Activated CD4-positive, CD25-positive, alpha-beta regulatory T cell treated with anti-CD3 and anti-CD28 coated beads, Interleukin-2, amount 50 U/mL, for 16 hours (primary cell): Measurements from ENCODE around the gene ARHGAP35.

Source experiments
- DNase-seq: peaks from one replicate; pipeline ENCODE4 v3.0.0-alpha.2; 2020; ENCODE audit warnings: low read depth, low spot score

The ARHGAP35 gene

DNA sequence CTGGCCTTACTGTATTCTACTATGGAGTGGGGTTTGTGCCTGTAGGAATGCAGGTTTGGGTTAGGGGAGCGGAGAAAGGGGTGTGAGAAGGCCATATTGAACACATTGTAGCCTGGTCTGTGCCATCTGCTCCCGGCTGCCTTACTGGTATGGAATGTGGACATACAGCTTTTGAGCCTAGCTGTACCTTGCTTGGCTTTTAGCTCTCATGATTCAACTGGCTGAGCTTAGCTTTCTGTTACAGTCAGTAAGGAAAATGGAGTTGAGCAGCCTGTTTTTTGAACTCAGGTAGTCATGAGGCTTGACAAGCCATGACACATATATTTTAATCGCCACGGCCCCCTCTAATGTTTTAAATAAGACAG lies 41.6 kb downstream of the ARHGAP35 start:
- DNase-seq, result no peak

DNA sequence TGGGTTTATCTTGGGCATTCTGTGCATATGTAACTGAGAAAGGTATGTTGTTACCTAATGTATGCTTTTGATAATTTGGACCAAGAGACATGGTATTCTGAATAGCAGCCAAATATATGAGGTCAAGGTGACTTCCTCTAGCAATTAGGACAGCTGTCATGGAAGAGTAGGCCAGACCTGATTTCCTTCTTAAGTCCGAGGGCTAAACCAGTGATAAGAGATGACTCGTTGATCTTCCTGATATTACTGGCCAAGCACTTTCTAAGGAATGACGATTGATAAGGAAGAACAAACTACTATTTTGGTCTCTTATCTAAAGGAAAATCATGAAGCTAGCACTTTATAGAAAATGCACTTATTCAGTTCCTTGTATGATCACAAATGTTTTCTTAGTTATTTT lies 42.7 kb downstream of the ARHGAP35 start:
- DNase-seq, result no peak

DNA sequence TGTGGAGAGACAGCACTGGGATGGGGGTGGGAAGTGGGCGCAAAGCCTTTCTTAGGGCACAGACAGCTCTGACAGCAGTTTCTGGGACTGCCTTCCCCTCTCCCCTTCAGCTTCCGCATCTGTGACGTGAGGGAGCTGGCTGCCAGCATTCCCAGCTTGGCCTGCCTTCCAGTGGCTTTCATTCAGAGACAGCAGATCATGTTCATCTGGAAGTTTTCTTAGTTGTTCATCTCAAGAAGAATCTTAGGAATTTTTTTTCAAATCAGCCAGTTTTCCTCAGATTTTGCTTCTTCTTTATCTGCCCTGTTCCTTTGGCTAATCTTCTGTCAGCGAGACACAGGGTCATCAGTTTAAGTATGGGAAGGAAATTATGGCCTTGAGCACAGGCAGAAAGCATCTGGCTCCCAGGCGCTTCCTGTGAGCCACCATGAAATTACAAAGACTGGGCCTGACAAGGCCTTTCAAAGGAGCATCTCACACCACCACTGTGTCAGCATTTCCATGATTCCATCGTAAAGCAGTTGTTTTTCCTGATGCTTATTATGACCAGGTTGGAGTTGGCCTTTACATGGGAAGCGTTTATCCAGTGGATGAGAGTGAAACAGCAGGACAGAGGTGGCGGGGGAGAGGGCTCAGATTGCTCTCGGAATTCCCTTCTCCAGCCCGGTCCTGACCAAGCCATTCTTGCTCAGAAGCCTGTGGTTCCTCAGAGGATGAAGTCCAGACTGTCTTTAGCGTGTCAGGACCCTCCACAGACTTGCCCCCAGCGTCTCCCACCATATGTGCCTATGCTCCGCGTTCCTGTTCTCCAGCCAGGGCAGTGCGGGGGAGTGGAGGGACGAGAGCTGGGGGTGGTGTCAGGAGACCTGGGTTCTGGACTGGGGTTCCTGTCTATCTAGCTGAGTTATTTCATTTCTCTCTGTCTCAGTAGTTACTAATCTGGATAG lies 43.6 kb downstream of the ARHGAP35 start:
- no peak for DNase-seq

DNA sequence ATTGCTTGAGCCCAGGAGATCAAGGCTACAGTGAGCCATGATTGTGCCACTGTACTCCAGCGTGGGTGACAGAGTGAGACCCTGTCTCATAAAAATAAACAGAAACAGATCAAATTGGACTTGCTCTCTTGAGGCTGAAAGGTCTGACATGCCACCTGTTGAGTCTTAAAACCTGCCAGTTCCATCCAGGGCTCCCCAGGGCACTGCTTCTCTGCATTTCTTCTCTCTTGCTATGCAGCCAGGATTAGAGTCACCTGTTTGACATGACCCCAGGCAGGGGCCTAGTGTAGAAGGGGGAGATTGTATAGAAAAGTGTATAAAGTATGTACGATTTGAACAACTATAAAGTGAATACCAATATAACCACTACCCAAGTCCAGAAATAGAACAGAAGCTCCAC lies 45.4 kb downstream of the ARHGAP35 start:
- DNase-seq, result no peak

DNA sequence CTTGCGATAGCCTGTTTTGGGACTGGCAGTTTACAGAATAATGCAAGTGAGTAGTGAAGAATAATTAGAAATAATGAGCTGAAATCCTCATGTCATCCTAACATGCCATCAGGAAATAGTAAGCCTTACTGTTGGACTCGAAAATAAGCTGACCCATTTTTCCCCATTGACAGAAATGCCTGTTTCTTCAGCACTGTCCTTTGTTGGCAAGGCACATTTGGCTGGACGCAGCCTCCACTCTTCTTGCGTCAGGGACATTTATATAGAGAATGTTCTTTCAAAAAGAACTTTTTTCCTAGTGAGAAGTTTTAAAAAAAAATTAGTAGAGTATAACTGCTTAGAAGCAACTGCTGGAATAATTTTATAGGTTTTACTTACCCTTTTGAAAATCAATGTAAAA lies 47.1 kb downstream of the ARHGAP35 start:
- no peak for DNase-seq

DNA sequence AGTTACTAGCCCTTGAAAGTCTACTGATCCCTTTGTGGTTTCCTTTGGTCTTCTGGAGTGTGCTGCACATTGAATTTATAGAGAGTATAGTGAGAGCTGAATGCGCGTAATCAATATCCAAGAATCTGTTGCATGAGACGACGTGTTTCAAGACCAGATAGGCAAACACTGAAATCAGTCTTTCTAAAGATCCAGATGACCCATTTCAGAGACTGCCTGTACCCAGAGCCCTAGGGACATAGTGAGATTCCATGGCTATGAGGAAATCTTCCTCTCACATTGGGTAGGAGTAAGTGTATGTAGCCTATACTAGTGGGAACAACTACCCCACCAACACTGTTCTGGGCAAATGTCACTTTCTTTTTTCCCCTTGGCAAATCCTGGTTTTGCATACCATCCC lies 48.6 kb downstream of the ARHGAP35 start:
- no peak for DNase-seq
